Gastroesophageal sphincter (tissue), 4 donors: ENCODE data around the gene ATP6V1D. TPM values are rescaled to one million over a fixed set of nuclear protein-coding genes. Genes with fewer than 3 reads are reported as not detected.

Experiments used
- ATAC-seq: fragments of 150-250 bp; one replicate; pipeline ENCODE4 v1.9.1; 2016; ENCODE audit warnings: mild to moderate bottlenecking, moderate library complexity
- H3K27ac ChIP-seq, 4 donors: fragments of 200-600 bp; sonication (generic) in 3 of 4; 1 replicate in 3 of 4; 2 replicates in 1 of 4; pipeline ENCODE4 v1.5.1; 2016 to 2019
- H3K27me3 ChIP-seq: fragments of 200-600 bp; sonication (generic); one replicate; pipeline ENCODE4 v1.5.1; 2019
- H3K36me3 ChIP-seq, 2 donors: fragments of 200-600 bp; sonication (generic); one replicate each; pipeline ENCODE4 v1.5.1; 2019; ENCODE audit warnings: control low read depth in 1 of 2
- H3K4me1 ChIP-seq, 3 donors: fragments of 200-600 bp; sonication (generic); 1 replicate in 2 of 3; 2 replicates in 1 of 3; pipeline ENCODE4 v1.5.1; 2016 to 2019; ENCODE audit warnings: control low read depth in 2 of 3
- H3K4me3 ChIP-seq, 2 donors: fragments of 200-600 bp; sonication (generic); one replicate each; pipeline ENCODE4 v1.5.1; 2019; ENCODE audit warnings: mild to moderate bottlenecking in 1 of 2, moderate library complexity in 1 of 2
- H3K9me3 ChIP-seq, 3 donors: fragments of 200-600 bp; sonication (generic); one replicate each; pipeline ENCODE4 v1.5.1; 2017 to 2019; ENCODE audit warnings: control low read depth in 2 of 3
- EP300 ChIP-seq: sonication (generic); formaldehyde crosslinking; IDR thresholded peaks from one replicate; pipeline ENCODE4 v1.6.1; 2017; ENCODE audit warnings: antibody characterized with exemption, mild to moderate bottlenecking
- POLR2A ChIP-seq, 2 donors: fragments of 450-650 bp; IDR thresholded peaks; one replicate each; pipeline ENCODE4 v1.6.1; 2017; ENCODE audit warnings: antibody characterized with exemption in 2 of 2, mild to moderate bottlenecking in 2 of 2, moderate library complexity in 1 of 2
- POLR2AphosphoS5 ChIP-seq: sonication (generic); formaldehyde crosslinking; IDR thresholded peaks from one replicate; pipeline ENCODE4 v1.6.1; 2017; ENCODE audit warnings: antibody characterized with exemption
- WGBS, 2 donors: methylation state at CpG; one replicate each; pipeline ENCODE4 v1.1.5; 2018; ENCODE audit warnings: low coverage in 1 of 2; 5-methylcytosine and 5-hydroxymethylcytosine counted together
- small RNA-seq, 4 donors: library from RNA; depleted of rRNA; stranded (forward); fragments of <200 nt; gene quantifications; one replicate each; pipeline ENCODE3, GENCODE V24; 2016
- total RNA-seq, 4 donors: library from RNA; depleted of rRNA; stranded (reverse); fragments of >200 nt; gene quantifications; one replicate each; pipeline ENCODE4 v1.1.0, GENCODE V29; 2016
- TF ChIP-seq, protein P1 (sequence below), 4 experiments: fragments of 200-600 bp in 2 of 4; fragments of 450-650 bp in 2 of 4; sonication (generic) in 1 of 4; IDR thresholded peaks; one replicate each; pipeline ENCODE4 v1.5.1; 2017 to 2019; ENCODE audit warnings: antibody characterized with exemption in 4 of 4, mild to moderate bottlenecking in 2 of 4, moderate library complexity in 2 of 4

ATP6V1D gene
- total RNA-seq, 4 donors from 2014 or later = 71.1 to 142 (median 94.3) TPM

DNA sequence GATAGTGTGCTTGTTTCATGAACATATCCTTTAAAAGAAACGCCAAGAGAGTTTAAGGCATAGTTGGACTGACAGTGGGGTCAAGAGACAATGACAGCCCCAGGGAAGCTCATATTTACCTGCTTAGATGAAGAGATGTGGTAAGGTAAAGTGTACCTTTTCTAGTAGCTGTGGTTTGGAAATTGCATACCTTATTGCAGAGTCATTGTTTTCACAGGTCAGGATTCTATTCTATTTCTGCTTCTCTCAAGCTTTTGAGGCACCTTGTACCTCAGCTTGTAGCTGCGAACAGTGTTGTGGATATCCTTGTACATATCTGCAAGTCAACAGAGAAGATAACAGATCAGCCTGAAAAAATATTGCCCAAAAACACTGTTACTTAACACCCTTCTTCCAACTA lies 47.7 kb downstream of the ATP6V1D start:
- Histone ChIP-seq H3K4me1 (no peaks in the 10 kb centered on the region), H3K36me3 (peaks cover 10 to 75% of the 10 kb centered on the region in 2 donors), H3K4me3 (no peak overlapping the region), H3K27ac (no peak overlapping the region), H3K9me3 (no peaks in the 10 kb centered on the region), H3K27me3 (no peaks in the 10 kb centered on the region)
- no peak for ATAC-seq
- 92 to 95% methylated on average over 2 of the region's 2 CpGs for WGBS, 2 donors
- no peak for TF ChIP-seq POLR2AphosphoS5
- TF ChIP-seq POLR2A (IDR thresholded peaks at IDR 0.05) = no peak
- TF ChIP-seq EP300 = no peak
- TF ChIP-seq, protein P1, sequence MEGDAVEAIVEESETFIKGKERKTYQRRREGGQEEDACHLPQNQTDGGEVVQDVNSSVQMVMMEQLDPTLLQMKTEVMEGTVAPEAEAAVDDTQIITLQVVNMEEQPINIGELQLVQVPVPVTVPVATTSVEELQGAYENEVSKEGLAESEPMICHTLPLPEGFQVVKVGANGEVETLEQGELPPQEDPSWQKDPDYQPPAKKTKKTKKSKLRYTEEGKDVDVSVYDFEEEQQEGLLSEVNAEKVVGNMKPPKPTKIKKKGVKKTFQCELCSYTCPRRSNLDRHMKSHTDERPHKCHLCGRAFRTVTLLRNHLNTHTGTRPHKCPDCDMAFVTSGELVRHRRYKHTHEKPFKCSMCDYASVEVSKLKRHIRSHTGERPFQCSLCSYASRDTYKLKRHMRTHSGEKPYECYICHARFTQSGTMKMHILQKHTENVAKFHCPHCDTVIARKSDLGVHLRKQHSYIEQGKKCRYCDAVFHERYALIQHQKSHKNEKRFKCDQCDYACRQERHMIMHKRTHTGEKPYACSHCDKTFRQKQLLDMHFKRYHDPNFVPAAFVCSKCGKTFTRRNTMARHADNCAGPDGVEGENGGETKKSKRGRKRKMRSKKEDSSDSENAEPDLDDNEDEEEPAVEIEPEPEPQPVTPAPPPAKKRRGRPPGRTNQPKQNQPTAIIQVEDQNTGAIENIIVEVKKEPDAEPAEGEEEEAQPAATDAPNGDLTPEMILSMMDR (IDR thresholded peaks at IDR 0.05) = no peak

Small RNA genes lying within 50 kb of the gene (small RNA-seq; reads per million reads assigned to genes)
- 0 reads per million in 4 donors for gene RF00019

Other genes with a start within 250 kb of the ATP6V1D start
- gene GARIN2, start 170.4 kb downstream of the ATP6V1D start, total RNA-seq = 1 to 10 TPM in 1 of 4 donors, not detected in 3; 1.8 TPM
- gene PALS1, start 118.4 kb downstream of the ATP6V1D start, total RNA-seq = 10 to 100 TPM; 18.5 to 52.9 (median 36.8) TPM
- 100 to 1,000 TPM; 102 to 180 (median 150) TPM for gene EIF2S1, start 524 bp upstream of the ATP6V1D start, total RNA-seq
- under 1 TPM in 1 of 4 donors, not detected in 3; 0.37 TPM for gene PLEK2, start 52.4 kb upstream of the ATP6V1D start, total RNA-seq
- 1 to 10 TPM in 3 of 4 donors, under 1 TPM in 1; 0.94 to 3.9 (median 2.5) TPM for gene TMEM229B, start 128.9 kb upstream of the ATP6V1D start, total RNA-seq
- 1 to 10 TPM; 1.8 to 6.1 (median 4.0) TPM for gene PLEKHH1, start 173.5 kb upstream of the ATP6V1D start, total RNA-seq
- 10 to 100 TPM; 20.5 to 31.9 (median 27.7) TPM for gene PIGH, start 240.5 kb upstream of the ATP6V1D start, total RNA-seq